ENCODE results near the gene PTP4A1. TPM values are rescaled to one million over a fixed set of nuclear protein-coding genes. Genes with fewer than 3 reads are reported as not detected.
"Not testable (repeated sequence)": the region's sequence is repeated elsewhere in the genome, so short reads cannot be mapped to it uniquely, and the experiment has no call there.

PTP4A1 gene
- total RNA-seq, 1 donor from 2014 or later, result 143 TPM

DNA sequence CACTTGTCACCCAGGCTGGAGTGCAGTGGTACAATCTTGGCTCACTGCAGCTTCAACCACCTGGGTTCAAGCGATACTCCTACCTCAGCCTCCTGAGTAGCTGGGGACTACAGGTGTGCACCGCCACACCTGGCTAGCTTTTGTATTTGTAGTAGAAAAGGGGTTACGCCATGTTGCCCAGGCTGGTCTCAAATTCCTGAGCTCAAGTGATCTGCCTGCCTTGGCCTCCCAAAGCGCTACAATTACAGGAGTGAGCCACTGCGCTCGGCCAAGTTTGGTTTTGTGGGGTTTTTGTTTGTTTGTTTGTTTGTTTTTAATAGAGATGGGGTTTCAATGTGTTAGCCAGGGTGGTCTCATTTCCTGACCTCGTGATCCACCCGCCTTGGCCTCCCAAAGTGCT is 12.3 kb downstream of the PTP4A1 start:
- peaks cover under 1% of the 10 kb centered on the region for H3K4me1 Mint-ChIP-seq (ENCODE audit: low read depth, unreplicated experiment)
- no peak overlapping the region for H3K4me3 Mint-ChIP-seq (ENCODE audit: unreplicated experiment)

DNA sequence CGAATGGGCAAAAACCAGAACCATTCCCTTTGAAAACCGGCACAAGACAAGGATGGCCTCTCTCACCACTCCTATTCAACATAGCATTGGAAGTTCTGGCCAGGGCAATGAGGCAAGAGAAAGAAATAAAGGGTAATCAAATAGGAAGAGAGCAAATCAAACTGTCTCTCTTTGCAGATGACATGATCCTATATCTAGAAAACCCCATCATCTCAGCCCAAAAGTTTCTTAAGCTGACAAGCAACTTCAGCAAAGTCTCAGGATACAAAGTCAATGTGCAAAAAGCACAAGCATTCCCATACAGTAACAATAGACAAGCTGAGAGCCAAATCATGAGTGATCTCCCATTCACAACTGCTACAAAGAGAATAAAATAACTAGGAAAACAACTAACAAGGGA is 13.4 kb downstream of the PTP4A1 start:
- not testable (repeated sequence) for FAIRE-seq

More for the DNA sequence above, 12.3 kb downstream of the PTP4A1 start:
- peaks cover 26% of the 10 kb centered on the region for H3K36me3 ChIP-seq (ENCODE audit: insufficient read depth, low read length)
- Mint-ChIP-seq H3K27me3 (ENCODE audit: low read depth, unreplicated experiment) (no peaks in the 10 kb centered on the region), H3K9me3 (ENCODE audit: unreplicated experiment) (no peaks in the 10 kb centered on the region), H3K36me3 (ENCODE audit: low read depth, unreplicated experiment) (peaks cover 10% of the 10 kb centered on the region), H3K27ac (ENCODE audit: unreplicated experiment) (no peak overlapping the region)
- H3K4me1 ChIP-seq (ENCODE audit: insufficient read depth, low read length), result no peaks in the 10 kb centered on the region
- no peak overlapping the region for H3K4me3 ChIP-seq (ENCODE audit: insufficient read depth, low read depth, low read length)
- no peak overlapping the region for H3K4me2 ChIP-seq (ENCODE audit: low read length)
- no peak for TF ChIP-seq EZH2 (IDR thresholded peaks at IDR 0.05; ENCODE audit: insufficient read depth, low read length)
- TF ChIP-seq, protein P1, sequence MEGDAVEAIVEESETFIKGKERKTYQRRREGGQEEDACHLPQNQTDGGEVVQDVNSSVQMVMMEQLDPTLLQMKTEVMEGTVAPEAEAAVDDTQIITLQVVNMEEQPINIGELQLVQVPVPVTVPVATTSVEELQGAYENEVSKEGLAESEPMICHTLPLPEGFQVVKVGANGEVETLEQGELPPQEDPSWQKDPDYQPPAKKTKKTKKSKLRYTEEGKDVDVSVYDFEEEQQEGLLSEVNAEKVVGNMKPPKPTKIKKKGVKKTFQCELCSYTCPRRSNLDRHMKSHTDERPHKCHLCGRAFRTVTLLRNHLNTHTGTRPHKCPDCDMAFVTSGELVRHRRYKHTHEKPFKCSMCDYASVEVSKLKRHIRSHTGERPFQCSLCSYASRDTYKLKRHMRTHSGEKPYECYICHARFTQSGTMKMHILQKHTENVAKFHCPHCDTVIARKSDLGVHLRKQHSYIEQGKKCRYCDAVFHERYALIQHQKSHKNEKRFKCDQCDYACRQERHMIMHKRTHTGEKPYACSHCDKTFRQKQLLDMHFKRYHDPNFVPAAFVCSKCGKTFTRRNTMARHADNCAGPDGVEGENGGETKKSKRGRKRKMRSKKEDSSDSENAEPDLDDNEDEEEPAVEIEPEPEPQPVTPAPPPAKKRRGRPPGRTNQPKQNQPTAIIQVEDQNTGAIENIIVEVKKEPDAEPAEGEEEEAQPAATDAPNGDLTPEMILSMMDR (IDR thresholded peaks at IDR 0.05; ENCODE audit: insufficient read depth, low read depth, low read length), result no peak
- H3K79me2 ChIP-seq (ENCODE audit: insufficient read depth, low read length), result peaks cover 9% of the 10 kb centered on the region
- H3K27ac ChIP-seq (ENCODE audit: low read depth, low read length), result no peak overlapping the region
- no peak overlapping the region for H2AFZ ChIP-seq (ENCODE audit: low read depth, low read length)
- H4K20me1 ChIP-seq (ENCODE audit: insufficient read depth, low read length), result peaks cover 20% of the 10 kb centered on the region
- H3K9ac ChIP-seq (ENCODE audit: low read length), result no peak overlapping the region
- H3K9me3 ChIP-seq (ENCODE audit: insufficient read depth, low read depth, low read length), result no peaks in the 10 kb centered on the region
- H3K27me3 ChIP-seq (ENCODE audit: insufficient read depth, low read length), result no peaks in the 10 kb centered on the region
- DNase-seq (ENCODE audit: low read depth) (no peak), FAIRE-seq (no peak)

DNA sequence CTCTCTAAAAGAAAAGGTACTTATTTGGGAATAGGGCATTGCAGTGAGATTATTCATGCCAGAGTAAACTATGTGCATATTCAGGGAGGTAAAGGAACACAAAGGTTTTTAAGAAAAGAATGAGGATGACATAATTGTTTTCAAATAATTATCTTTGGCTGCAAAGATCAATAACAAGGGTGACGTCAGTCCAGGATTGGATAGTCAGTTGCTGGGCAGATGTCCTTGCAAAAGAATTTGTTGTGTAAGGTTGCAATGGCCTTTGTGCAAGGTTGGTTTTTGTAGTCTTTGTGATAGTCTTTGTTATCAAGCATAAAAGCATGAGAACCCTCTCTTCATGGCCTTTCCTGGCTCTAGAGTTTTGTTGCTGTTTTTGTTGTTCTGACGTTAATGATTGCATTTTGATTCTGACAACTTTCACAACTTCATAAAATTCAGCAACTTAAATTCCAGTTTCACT is 17.7 kb downstream of the PTP4A1 start:
- H3K27ac Mint-ChIP-seq (ENCODE audit: unreplicated experiment), result no peak overlapping the region
- no peaks in the 10 kb centered on the region for H4K20me1 ChIP-seq (ENCODE audit: insufficient read depth, low read length)
- no peaks in the 10 kb centered on the region for H3K36me3 ChIP-seq (ENCODE audit: insufficient read depth, low read length)
- H3K79me2 ChIP-seq (ENCODE audit: insufficient read depth, low read length), result no peaks in the 10 kb centered on the region
- H3K4me3 ChIP-seq (ENCODE audit: insufficient read depth, low read depth, low read length), result no peak overlapping the region
- H3K4me1 Mint-ChIP-seq (ENCODE audit: low read depth, unreplicated experiment), result no peaks in the 10 kb centered on the region
- TF ChIP-seq, protein P1 (IDR thresholded peaks at IDR 0.05; ENCODE audit: insufficient read depth, low read depth, low read length), result no peak
- no peak for TF ChIP-seq EZH2 (IDR thresholded peaks at IDR 0.05; ENCODE audit: insufficient read depth, low read length)
- H3K27me3 Mint-ChIP-seq (ENCODE audit: low read depth, unreplicated experiment), result no peaks in the 10 kb centered on the region
- H3K4me2 ChIP-seq (ENCODE audit: low read length), result no peak overlapping the region
- H3K9ac ChIP-seq (ENCODE audit: low read length), result no peak overlapping the region
- H3K27me3 ChIP-seq (ENCODE audit: insufficient read depth, low read length), result no peaks in the 10 kb centered on the region
- H3K4me1 ChIP-seq (ENCODE audit: insufficient read depth, low read length), result no peaks in the 10 kb centered on the region
- no peaks in the 10 kb centered on the region for H3K36me3 Mint-ChIP-seq (ENCODE audit: low read depth, unreplicated experiment)
- H3K9me3 Mint-ChIP-seq (ENCODE audit: unreplicated experiment), result no peaks in the 10 kb centered on the region
- DNase-seq (ENCODE audit: low read depth) (no peak), FAIRE-seq (no peak)
- no peak overlapping the region for H3K27ac ChIP-seq (ENCODE audit: low read depth, low read length)
- H3K9me3 ChIP-seq (ENCODE audit: insufficient read depth, low read depth, low read length), result no peaks in the 10 kb centered on the region
- H2AFZ ChIP-seq (ENCODE audit: low read depth, low read length), result no peak overlapping the region
- no peak overlapping the region for H3K4me3 Mint-ChIP-seq (ENCODE audit: unreplicated experiment)

More for the DNA sequence above, 13.4 kb downstream of the PTP4A1 start:
- not testable (repeated sequence) for H3K4me1 ChIP-seq (ENCODE audit: insufficient read depth, low read length); H3K27ac Mint-ChIP-seq (ENCODE audit: unreplicated experiment); H3K79me2 ChIP-seq (ENCODE audit: insufficient read depth, low read length); H3K27me3 Mint-ChIP-seq (ENCODE audit: low read depth, unreplicated experiment); H3K36me3 Mint-ChIP-seq (ENCODE audit: low read depth, unreplicated experiment); H3K9me3 ChIP-seq (ENCODE audit: insufficient read depth, low read depth, low read length); H3K27ac ChIP-seq (ENCODE audit: low read depth, low read length); DNase-seq (ENCODE audit: low read depth); H2AFZ ChIP-seq (ENCODE audit: low read depth, low read length); H4K20me1 ChIP-seq (ENCODE audit: insufficient read depth, low read length); H3K27me3 ChIP-seq (ENCODE audit: insufficient read depth, low read length); H3K4me3 Mint-ChIP-seq (ENCODE audit: unreplicated experiment); H3K4me1 Mint-ChIP-seq (ENCODE audit: low read depth, unreplicated experiment); H3K4me3 ChIP-seq (ENCODE audit: insufficient read depth, low read depth, low read length); H3K9me3 Mint-ChIP-seq (ENCODE audit: unreplicated experiment); H3K9ac ChIP-seq (ENCODE audit: low read length); H3K4me2 ChIP-seq (ENCODE audit: low read length)
- peaks cover 16% of the 10 kb centered on the region for H3K36me3 ChIP-seq (ENCODE audit: insufficient read depth, low read length)
